GM12873 (cell line): ENCODE results near the gene NFIA.

Experiments
- TF ChIP-seq, protein P1 (sequence below): IDR thresholded peaks from 2 replicates; pipeline ENCODE4 v1.5.1; 2012; ENCODE audit warnings: low read depth, mild to moderate bottlenecking, moderate library complexity, low read length, control low read depth; ENCODE audit not compliant: insufficient read depth; ENCODE audit errors: missing control alignments

Gene NFIA

GRCh38 chr1:61376151-61376550 lies 293.8 kb downstream of the NFIA start:
- TF ChIP-seq, protein P1, sequence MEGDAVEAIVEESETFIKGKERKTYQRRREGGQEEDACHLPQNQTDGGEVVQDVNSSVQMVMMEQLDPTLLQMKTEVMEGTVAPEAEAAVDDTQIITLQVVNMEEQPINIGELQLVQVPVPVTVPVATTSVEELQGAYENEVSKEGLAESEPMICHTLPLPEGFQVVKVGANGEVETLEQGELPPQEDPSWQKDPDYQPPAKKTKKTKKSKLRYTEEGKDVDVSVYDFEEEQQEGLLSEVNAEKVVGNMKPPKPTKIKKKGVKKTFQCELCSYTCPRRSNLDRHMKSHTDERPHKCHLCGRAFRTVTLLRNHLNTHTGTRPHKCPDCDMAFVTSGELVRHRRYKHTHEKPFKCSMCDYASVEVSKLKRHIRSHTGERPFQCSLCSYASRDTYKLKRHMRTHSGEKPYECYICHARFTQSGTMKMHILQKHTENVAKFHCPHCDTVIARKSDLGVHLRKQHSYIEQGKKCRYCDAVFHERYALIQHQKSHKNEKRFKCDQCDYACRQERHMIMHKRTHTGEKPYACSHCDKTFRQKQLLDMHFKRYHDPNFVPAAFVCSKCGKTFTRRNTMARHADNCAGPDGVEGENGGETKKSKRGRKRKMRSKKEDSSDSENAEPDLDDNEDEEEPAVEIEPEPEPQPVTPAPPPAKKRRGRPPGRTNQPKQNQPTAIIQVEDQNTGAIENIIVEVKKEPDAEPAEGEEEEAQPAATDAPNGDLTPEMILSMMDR = no peak

- TF ChIP-seq, protein P1 = no peak
These were observed 295.0 kb downstream of the NFIA start for GRCh38 chr1:61377242-61377958.

DNA sequence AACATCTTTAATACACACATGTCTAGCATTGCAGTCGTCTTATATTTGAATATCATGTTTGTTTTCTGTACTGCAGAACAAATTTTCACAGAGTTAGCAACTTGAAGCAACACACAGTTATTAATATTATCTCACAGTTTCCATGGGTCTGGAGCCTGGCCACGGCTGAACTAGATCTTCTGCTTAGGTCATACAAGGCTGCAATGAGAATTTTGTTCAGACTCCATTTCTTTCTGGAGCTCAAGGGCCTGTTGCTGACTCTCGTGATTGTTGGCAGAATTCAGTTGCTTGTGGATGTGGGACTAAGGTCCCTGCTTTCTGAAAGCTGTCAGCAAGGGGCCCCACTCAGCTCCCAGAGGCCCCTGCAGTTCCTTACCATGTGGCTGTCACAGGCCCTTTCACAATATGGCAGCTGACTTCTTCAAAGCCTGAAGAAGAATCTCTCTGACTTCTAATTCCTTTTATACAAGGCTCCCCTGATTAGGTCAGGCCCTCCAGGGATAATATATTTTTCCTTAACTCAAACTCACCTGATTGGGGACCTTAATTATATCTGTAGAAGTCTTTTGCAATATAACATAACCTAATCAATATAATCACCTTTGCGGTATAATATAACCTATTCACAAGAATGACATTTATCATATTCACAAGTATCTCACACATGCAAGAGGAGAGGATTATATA lies 296.3 kb downstream of the NFIA start:
- TF ChIP-seq, protein P1 = no peak

DNA sequence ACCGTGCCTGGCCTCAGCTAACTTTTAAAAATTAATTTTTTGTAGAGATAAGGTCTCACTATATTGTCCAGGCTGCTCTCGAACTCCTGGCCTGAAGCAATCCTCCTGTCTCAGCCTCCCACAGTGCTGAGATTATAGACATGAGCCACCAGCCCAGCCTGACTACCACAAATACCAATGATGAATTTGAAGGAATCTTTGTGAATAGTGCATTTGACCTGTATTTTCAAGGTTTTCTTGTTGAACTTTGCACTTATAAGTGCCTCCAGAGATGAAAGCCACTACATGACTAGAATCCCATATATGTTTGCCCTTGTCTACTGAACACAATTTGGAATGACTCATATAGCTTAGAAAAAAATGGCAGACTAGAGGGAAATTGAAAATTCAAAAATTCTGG lies 297.3 kb downstream of the NFIA start:
- TF ChIP-seq, protein P1 = no peak

GRCh38 chr1:61380561-61380960 lies 298.2 kb downstream of the NFIA start:
- TF ChIP-seq, protein P1 = no peak

GRCh38 chr1:61386323-61386722 lies 304.0 kb downstream of the NFIA start:
- TF ChIP-seq, protein P1 = no peak

GRCh38 chr1:61386770-61387169 lies 304.4 kb downstream of the NFIA start:
- TF ChIP-seq, protein P1 = no peak
